Measurements from ENCODE around the gene HDAC8. TPM values are rescaled to one million over a fixed set of nuclear protein-coding genes. Genes with fewer than 3 reads are reported as not detected.

The HDAC8 gene
- total RNA-seq, 1 donor from 2014 or later = 27.0 TPM

DNA sequence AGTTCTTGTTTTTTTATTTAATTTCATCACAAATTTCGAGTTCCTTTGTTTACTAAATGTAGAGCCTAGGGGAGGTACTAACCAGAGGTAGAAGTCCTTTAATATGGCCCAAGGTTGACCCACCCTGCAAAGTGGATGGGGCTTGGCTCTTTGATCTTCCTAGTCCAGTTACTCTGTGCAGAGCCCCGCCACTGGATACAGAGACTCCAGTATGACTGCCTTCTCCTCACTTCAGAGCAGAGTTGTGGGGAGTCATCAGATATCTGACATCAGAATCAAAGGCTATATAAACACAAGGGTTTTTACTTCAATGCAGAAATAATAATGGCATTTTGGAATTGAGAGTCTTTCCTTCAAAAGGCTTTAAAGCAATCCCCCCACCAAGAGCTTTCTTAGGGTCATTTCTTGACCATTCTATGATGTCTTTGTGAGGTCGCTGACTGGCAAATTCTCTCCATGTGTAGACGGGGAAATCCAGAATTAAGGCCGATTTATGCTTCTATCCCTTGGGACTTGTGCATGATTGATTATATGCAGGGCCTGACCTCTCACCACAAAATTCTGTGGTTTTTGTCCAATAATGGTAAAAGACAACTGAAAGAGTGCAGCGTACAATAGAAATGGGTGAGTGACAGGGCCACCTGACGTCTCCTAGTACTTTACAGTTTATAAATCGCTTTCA, 178.7 kb downstream of the HDAC8 start:
- intact Hi-C loops (cut with DNase I) = no loop called here
- H3K4me3 ChIP-seq = no peak overlapping the region
- no peaks in the 10 kb centered on the region for H3K9me3 ChIP-seq
- H3K27ac ChIP-seq = no peak overlapping the region
- ATAC-seq = no peak
- no peaks in the 10 kb centered on the region for H3K36me3 ChIP-seq
- TF ChIP-seq CTCF (IDR thresholded peaks at IDR 0.05) = no peak
- DNase-seq = no peak
- H3K27me3 ChIP-seq = no peaks in the 10 kb centered on the region
- peaks cover 14% of the 10 kb centered on the region for H3K4me1 ChIP-seq

- no peaks in the 10 kb centered on the region for H3K9me3 ChIP-seq
- no peak for TF ChIP-seq CTCF (IDR thresholded peaks at IDR 0.05)
- ATAC-seq = no peak
- no peak overlapping the region for H3K27ac ChIP-seq
- no peaks in the 10 kb centered on the region for H3K27me3 ChIP-seq
- DNase-seq = no peak
- no peak overlapping the region for H3K4me3 ChIP-seq
- peaks cover 14% of the 10 kb centered on the region for H3K4me1 ChIP-seq
- intact Hi-C loops (cut with DNase I) = no loop called here
- H3K36me3 ChIP-seq = no peaks in the 10 kb centered on the region
These were observed 179.5 kb downstream of the HDAC8 start for GRCh38 chrX:72392816-72393800.

DNA sequence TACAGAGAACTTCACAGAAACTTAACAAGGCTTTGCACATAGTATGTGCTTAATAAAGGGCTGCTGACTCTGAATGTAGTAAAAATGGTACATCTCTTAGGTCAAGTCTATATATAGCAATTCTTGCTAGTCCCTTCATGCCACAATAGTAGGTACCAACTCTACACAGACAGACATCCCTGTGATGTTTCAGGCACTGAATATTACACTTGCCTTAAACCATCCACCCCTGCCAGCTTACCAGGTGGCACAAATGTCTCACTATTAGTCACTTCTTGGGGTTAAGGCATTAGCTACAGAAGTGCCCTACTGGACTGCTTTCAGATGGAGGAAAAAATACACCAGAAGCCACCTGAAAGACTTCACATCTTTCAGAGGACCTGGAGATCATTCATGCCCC, 180.6 kb downstream of the HDAC8 start:
- no peaks in the 10 kb centered on the region for H3K9me3 ChIP-seq
- intact Hi-C loops (cut with DNase I) = no loop called here
- H3K36me3 ChIP-seq = no peaks in the 10 kb centered on the region
- H3K4me3 ChIP-seq = no peak overlapping the region
- TF ChIP-seq CTCF (IDR thresholded peaks at IDR 0.05) = no peak
- DNase-seq = no peak
- no peak for ATAC-seq
- H3K4me1 ChIP-seq = peaks cover 14% of the 10 kb centered on the region
- no peak overlapping the region for H3K27ac ChIP-seq
- no peaks in the 10 kb centered on the region for H3K27me3 ChIP-seq

DNA sequence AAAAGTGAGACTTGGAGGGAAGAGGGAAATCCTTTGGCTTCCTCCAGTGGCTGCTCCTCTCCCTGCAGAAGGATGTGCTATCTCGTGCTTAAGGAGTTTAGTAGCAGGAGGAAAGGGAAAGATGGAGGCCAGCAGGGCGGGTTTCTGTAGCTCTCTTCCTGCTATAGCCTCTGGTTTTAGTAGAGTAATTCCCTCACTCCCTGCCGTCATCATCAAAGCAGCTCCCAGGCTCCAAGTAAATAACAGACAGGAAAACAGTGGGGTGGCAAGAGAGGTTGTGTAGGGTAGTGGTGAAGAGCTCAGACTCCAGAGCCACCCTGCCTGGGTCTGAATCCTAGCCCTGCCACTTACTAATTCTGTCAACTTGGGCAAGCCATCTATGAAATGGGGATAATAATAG, 185.4 kb downstream of the HDAC8 start:
- Histone ChIP-seq H3K27ac (no peak overlapping the region), H3K4me3 (no peak overlapping the region), H3K9me3 (no peaks in the 10 kb centered on the region), H3K27me3 (no peaks in the 10 kb centered on the region), H3K36me3 (no peaks in the 10 kb centered on the region), H3K4me1 (no peaks in the 10 kb centered on the region)
- ATAC-seq = no peak
- intact Hi-C loops (cut with DNase I) = no loop called here
- no peak for TF ChIP-seq CTCF (IDR thresholded peaks at IDR 0.05)
- no peak for DNase-seq

- intact Hi-C loops (cut with DNase I) = no loop called here
- peak; percentile 33 for ATAC-seq
- no peak overlapping the region for H3K27ac ChIP-seq
These were observed 190.4 kb downstream of the HDAC8 start for GRCh38 chrX:72382202-72382595.

More at GRCh38 chrX:72382202-72382595, 190.4 kb downstream of the HDAC8 start:
- Histone ChIP-seq H3K4me3 (no peak overlapping the region), H3K27me3 (no peaks in the 10 kb centered on the region), H3K36me3 (no peaks in the 10 kb centered on the region), H3K9me3 (no peaks in the 10 kb centered on the region), H3K4me1 (peaks cover 3% of the 10 kb centered on the region)
- TF ChIP-seq CTCF (IDR thresholded peaks at IDR 0.05) = no peak
- DNase-seq = no peak

All from upper lobe of right lung (tissue), 1 donor.